Measurements from ENCODE around the gene PACRG.

The PACRG gene

GRCh38 chr6:163342571-163343539 lies 615.1 kb downstream of the PACRG start:
- no peak for DNase-seq

DNA sequence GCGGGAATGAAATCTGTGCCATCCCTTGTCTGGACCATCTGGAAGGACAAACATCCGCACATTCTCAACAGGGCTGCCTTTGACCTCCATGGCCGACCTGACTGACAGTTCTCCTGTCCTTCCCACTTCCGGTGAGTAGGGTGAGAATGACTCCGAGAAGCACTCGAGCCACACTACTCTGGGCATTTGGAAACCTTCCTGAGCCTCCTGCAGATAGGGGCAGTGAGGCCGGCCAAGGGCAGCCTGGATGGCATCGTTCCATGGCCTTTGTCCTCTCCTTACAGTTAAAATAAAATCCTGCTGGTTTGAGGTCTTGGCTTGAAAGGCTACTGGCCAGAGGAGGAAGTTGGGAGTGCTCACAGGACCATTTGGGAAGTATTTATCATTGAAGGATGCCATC lies 615.8 kb downstream of the PACRG start:
- no peak for DNase-seq

DNA sequence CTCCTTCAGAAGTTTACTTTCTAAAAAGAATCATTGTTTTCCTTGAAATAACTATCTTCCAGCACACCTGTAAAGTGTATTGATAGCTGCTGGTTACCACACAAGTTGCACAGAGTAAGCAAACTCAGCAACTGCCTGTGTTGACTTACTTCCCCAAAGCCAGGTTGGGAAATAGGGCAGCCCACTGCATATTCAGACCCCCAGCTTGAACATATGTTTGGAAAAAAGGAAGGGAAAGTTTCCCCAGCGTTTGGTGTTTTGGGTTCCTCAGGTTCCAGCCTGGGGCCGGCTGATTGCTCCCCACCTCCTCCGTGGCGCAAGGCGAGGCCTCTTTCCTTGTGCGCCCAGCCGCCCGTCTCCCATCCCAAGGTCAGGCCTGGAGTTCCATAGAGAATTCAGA lies 616.6 kb downstream of the PACRG start:
- no peak for DNase-seq

GRCh38 chr6:163345931-163346330 lies 618.2 kb downstream of the PACRG start:
- DNase-seq, result no peak

GRCh38 chr6:163346497-163346961 lies 618.8 kb downstream of the PACRG start:
- peak; percentile 81 for DNase-seq

GRCh38 chr6:163347021-163347446 lies 619.3 kb downstream of the PACRG start:
- DNase-seq, result no peak

GRCh38 chr6:163348789-163349680 lies 621.3 kb downstream of the PACRG start:
- peak; percentile 95 for DNase-seq

GRCh38 chr6:163349696-163350095 lies 621.9 kb downstream of the PACRG start:
- no peak for DNase-seq

- DNase-seq, result no peak
Observed at GRCh38 chr6:163351013-163351412, 623.2 kb downstream of the PACRG start.

DNA sequence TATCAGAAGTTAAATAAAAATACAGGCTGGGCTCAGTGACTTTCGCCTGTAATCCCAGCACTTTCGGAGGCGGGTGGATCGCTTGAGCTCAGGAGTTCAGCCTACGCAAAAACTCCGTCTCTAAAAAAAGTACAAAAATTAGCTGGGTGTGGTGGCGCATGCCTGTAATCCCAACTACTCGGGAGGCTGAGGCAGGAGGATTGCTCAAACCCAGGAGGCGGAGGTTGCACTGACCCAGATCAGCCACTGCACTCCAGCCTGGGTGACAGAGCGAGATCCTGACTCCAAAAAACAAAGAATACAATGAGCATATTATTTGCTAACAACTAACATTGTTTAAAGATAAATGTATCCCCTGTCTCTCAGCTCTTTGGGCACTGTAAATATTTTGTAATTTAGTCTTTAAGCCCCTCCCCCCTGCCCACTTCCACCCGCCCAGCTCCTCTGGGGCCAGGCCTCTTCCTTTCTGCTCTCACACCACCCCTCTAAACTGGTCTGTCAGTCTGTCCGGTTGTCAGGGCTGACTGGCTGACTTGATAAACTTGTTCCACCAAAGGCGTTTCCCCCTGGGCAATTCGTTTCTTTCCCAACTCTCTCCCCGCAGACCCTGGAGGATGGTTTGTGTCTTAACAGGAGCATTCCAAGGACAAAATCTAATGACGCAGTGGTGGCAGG lies 624.4 kb downstream of the PACRG start:
- DNase-seq, result peak; percentile 83

DNA sequence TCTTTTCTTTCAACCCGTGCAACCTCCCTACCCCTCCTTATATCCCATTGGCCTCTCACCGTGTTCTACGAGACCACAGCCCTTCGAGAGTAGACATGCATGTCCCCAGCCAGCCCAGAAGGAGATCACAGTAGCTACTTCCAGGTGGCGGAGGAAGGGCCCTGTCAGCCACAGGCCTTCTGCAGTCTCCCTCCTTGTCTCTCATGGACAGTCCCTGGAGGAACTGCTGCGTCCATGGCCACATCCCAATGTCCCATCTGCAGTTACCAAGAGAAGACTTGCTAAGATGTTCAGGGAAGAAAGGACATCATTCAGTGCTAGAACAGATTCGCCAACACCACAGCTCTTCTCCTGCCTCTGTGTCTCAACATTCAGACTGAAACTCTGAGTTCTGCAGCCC lies 625.2 kb downstream of the PACRG start:
- no peak for DNase-seq

DNA sequence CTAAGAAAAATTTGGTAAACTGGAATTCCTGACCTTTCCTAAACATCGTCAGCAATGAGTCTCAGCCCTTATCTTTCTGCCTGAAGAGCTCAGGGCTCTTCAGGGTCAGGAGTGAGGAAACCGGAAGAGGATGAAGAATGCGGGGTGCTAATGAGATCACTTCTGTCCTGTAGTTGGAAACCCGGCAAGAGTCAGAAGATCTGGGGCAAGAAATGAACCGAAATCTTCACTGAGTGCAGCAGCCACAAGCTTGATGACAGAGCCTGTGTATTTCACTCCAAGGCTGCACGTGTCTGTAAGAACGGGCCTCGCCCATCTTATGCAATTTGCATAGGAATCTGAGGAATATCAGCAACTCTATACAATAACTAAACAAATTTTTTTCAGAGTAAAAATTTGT lies 626.3 kb downstream of the PACRG start:
- no peak for DNase-seq

- no peak for DNase-seq
Observed at GRCh38 chr6:163354761-163355425, 627.1 kb downstream of the PACRG start.

DNA sequence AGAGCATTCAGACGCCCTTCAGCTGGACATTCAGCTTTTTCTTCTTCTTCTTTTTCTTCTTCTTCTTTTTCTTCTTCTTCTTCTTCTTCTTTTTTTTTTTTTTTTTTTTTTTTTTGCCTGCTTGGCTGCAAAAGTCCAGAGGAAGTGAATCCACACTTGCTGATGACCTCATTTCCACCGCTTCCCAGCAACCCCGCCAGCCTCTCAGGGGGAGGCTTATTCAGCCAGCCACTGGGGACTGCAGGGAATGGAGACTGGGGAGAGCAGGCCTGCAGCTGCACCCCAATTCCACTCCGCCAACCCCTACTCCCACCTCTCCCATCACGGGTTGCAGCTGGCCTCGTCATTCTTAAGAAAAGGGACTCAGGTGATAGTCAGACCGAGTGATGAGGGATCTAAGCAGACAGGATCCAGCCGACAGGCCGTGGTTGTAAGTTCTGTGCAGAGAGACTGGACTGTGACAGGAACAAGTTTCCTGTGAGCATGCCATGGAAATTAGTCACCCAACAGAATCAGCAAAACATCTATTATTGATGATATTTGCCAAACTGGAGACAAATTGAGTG lies 627.7 kb downstream of the PACRG start:
- DNase-seq, result peak; percentile 73

- peak; percentile 69 for DNase-seq
Observed at GRCh38 chr6:163356324-163356723, 628.5 kb downstream of the PACRG start.

- DNase-seq, result no peak
Observed at GRCh38 chr6:163356743-163357142, 629.0 kb downstream of the PACRG start.

GRCh38 chr6:163364641-163365040 lies 636.9 kb downstream of the PACRG start:
- no peak for DNase-seq
